ENCODE measurements around the gene PAIP2. TPM values are rescaled to one million over a fixed set of nuclear protein-coding genes. Genes with fewer than 3 reads are reported as not detected.
"Not testable (repeated sequence)": the region's sequence is repeated elsewhere in the genome, so short reads cannot be mapped to it uniquely, and the experiment has no call there.

PAIP2 gene
- total RNA-seq, 2 donors from 2014 or later, result 53.9 to 65.6 TPM

DNA sequence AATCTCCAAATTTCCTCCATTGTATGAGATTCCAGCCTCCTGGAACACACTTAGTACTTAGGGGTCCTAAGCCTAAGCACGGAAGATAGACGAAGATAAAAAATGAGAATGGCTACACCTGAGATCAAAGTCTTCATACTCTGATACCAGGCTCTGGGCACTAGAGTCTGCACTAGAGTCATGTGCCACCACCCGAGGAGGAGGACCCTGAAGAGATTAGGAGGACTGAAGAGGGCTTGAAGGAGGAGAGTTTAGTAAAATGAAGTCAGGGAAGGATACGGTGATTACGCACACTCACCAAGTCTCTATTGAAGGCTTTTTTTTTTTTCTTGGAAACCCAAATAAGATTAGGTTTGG lies 62.8 kb downstream of the PAIP2 start:
- ATAC-seq (ENCODE audit: insufficient number of reproducible peaks, low FRiP score, low read depth) (no peak), DNase-seq (ENCODE audit: low spot score) (no peak)
- H3K27me3 ChIP-seq (replicated peaks; ENCODE audit: insufficient read depth), result no peaks in the 10 kb centered on the region
- no peaks in the 10 kb centered on the region for H3K36me3 ChIP-seq
- peaks cover 4 to 18% of the 10 kb centered on the region in 2 donors for H3K4me1 ChIP-seq (ENCODE audit: control insufficient read depth in 1 of 2, low read depth in 2 of 2)
- no peaks in the 10 kb centered on the region for H3K9me3 ChIP-seq
- TF ChIP-seq, protein P1, sequence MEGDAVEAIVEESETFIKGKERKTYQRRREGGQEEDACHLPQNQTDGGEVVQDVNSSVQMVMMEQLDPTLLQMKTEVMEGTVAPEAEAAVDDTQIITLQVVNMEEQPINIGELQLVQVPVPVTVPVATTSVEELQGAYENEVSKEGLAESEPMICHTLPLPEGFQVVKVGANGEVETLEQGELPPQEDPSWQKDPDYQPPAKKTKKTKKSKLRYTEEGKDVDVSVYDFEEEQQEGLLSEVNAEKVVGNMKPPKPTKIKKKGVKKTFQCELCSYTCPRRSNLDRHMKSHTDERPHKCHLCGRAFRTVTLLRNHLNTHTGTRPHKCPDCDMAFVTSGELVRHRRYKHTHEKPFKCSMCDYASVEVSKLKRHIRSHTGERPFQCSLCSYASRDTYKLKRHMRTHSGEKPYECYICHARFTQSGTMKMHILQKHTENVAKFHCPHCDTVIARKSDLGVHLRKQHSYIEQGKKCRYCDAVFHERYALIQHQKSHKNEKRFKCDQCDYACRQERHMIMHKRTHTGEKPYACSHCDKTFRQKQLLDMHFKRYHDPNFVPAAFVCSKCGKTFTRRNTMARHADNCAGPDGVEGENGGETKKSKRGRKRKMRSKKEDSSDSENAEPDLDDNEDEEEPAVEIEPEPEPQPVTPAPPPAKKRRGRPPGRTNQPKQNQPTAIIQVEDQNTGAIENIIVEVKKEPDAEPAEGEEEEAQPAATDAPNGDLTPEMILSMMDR (IDR thresholded peaks at IDR 0.05), result no peak
- peak overlapping the region; percentile 67 for H3K4me3 ChIP-seq
- H3K27ac ChIP-seq, result peak overlapping the region; percentile 82 to 86

DNA sequence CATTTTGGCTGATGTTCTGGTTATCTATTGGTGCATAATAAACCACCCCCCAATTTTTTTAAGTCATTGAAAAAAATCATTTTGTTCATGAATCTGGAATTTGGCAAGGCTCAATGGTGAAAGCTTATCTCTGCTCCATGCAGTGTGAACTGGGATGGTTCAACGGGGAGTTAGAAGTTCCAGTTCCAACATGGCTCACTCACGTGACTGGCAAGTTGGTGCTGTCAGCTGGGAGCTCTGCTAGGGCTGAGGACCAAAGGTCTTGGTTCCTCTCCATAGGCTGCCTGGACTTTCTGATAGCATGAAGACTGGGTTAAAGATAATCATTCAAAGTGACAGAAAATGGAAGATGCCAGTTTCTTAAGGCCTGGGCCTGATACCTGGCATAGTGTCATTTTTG lies 65.3 kb downstream of the PAIP2 start:
- DNase-seq (ENCODE audit: low spot score) (no peak), ATAC-seq (ENCODE audit: insufficient number of reproducible peaks, low FRiP score, low read depth) (no peak)
- TF ChIP-seq, protein P1 (IDR thresholded peaks at IDR 0.05), result no peak
- H3K36me3 ChIP-seq, result no peaks in the 10 kb centered on the region
- peaks cover 13 to 36% of the 10 kb centered on the region in 2 donors for H3K4me1 ChIP-seq (ENCODE audit: control insufficient read depth in 1 of 2, low read depth in 2 of 2)
- no peak overlapping the region for H3K4me3 ChIP-seq
- no peaks in the 10 kb centered on the region for H3K9me3 ChIP-seq
- no peaks in the 10 kb centered on the region for H3K27me3 ChIP-seq (replicated peaks; ENCODE audit: insufficient read depth)
- no peak overlapping the region for H3K27ac ChIP-seq

DNA sequence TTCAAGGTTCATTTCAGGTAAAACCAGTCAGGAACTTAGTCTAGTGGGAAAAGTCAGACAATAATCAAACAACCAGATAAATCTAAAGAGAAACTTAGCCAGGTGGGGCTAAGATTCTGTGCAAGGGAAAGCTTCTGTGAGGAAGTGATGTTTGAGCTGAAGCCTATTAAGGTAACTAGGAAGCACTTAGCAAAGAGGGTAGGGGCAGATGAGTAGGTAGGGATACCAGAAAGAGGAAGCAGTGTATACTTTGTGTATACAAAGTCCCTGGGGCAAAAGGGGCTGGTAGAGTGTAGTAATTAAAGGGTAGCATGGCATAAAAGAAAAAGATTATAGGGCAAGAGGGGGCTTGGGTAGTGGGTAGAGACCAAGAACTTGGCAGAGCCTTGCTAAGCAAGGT lies 65.9 kb downstream of the PAIP2 start:
- H3K36me3 ChIP-seq, result no peaks in the 10 kb centered on the region
- no peak overlapping the region for H3K27ac ChIP-seq
- H3K27me3 ChIP-seq (replicated peaks; ENCODE audit: insufficient read depth), result no peaks in the 10 kb centered on the region
- H3K9me3 ChIP-seq, result no peaks in the 10 kb centered on the region
- no peak overlapping the region for H3K4me3 ChIP-seq
- DNase-seq (ENCODE audit: low spot score) (no peak), ATAC-seq (ENCODE audit: insufficient number of reproducible peaks, low FRiP score, low read depth) (no peak)
- H3K4me1 ChIP-seq (ENCODE audit: control insufficient read depth in 1 of 2, low read depth in 2 of 2), result peaks cover 13 to 36% of the 10 kb centered on the region in 2 donors
- TF ChIP-seq, protein P1 (IDR thresholded peaks at IDR 0.05), result no peak

DNA sequence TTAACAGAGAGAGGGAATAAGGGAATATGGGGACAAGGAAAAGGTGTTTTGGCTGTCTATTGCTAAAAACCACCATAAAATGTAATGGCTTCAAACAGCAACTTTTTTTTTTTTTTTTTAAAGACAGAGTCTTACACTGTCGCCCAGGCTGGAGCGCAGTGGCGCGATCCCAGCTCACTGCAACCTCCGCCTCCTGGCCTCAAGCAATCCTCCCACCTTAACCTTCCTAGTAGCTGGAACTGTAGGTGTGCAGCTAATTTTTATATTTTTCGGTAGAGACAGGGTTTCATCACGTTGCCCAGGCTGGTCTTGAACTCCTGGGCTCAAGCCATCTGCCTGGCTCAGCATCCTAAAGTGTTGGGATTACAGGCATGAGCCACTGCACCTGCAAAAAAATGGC lies 66.5 kb downstream of the PAIP2 start:
- Histone ChIP-seq H3K27ac (no peak overlapping the region), H3K4me1 (ENCODE audit: control insufficient read depth in 1 of 2, low read depth in 2 of 2) (peaks cover 13 to 30% of the 10 kb centered on the region in 2 donors), H3K9me3 (no peaks in the 10 kb centered on the region), H3K27me3 (replicated peaks; ENCODE audit: insufficient read depth) (no peaks in the 10 kb centered on the region), H3K4me3 (no peak overlapping the region), H3K36me3 (no peaks in the 10 kb centered on the region)
- DNase-seq (ENCODE audit: low spot score) (no peak), ATAC-seq (ENCODE audit: insufficient number of reproducible peaks, low FRiP score, low read depth) (no peak)
- TF ChIP-seq, protein P1 (IDR thresholded peaks at IDR 0.05), result no peak

DNA sequence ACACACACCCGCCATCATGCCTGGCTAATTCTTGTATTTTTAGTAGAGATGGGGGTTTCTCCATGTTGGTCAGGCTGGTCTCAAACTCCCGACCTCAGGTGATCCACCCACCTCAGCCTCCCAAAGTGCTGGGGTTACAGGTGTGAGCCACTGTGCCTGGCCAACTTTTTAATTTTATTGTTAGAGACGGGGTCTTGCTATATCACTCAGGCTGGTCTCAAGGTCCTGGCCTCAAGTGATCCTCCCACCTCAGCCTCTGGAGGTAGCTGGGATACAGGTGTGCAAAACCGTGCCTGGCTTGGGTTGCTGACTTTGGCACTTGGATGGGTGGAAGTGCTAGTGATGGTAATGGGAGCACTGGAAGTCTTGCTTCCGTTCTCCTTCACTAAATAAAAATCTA lies 67.5 kb downstream of the PAIP2 start:
- H3K27me3 ChIP-seq (replicated peaks; ENCODE audit: insufficient read depth); DNase-seq (ENCODE audit: low spot score); ATAC-seq (ENCODE audit: insufficient number of reproducible peaks, low FRiP score, low read depth); H3K4me3 ChIP-seq; H3K36me3 ChIP-seq; H3K9me3 ChIP-seq; H3K27ac ChIP-seq: not testable (repeated sequence)
- H3K4me1 ChIP-seq (ENCODE audit: control insufficient read depth in 1 of 2, low read depth in 2 of 2), result peaks cover 13 to 28% of the 10 kb centered on the region in 2 donors
